Measurements from ENCODE around the gene STEAP1B.

Gene STEAP1B

GRCh38 chr7:22402250-22402649 lies 97.7 kb downstream of the STEAP1B start:
- no peak overlapping the region for H3K4me3 ChIP-seq (ENCODE audit: insufficient read length, low read depth)
- H3K9me3 ChIP-seq (ENCODE audit: insufficient read depth, low read length) = no peaks in the 10 kb centered on the region
- H3K9ac ChIP-seq (ENCODE audit: insufficient read length, low read depth) = no peak overlapping the region
- TF ChIP-seq SUZ12 (IDR thresholded peaks at IDR 0.05; ENCODE audit: extremely low read depth, insufficient read depth, insufficient read length) (no peak), ZNF274 (IDR thresholded peaks at IDR 0.05; ENCODE audit: low read depth, low read length) (no peak), YY1 (IDR thresholded peaks at IDR 0.05; ENCODE audit: insufficient read depth, insufficient read length) (no peak)
- no peaks in the 10 kb centered on the region for H3K27me3 ChIP-seq (ENCODE audit: insufficient read depth, insufficient read length)
- no peaks in the 10 kb centered on the region for H3K36me3 ChIP-seq (ENCODE audit: insufficient read depth, insufficient read length, low read length)
- H3K4me1 ChIP-seq (ENCODE audit: insufficient read depth, insufficient read length) = no peaks in the 10 kb centered on the region
- no peak for DNase-seq (ENCODE audit: low read depth, low spot score)

GRCh38 chr7:22400936-22401553 lies 98.9 kb downstream of the STEAP1B start:
- no peaks in the 10 kb centered on the region for H3K4me1 ChIP-seq (ENCODE audit: insufficient read depth, insufficient read length)
- H3K9ac ChIP-seq (ENCODE audit: insufficient read length, low read depth) = no peak overlapping the region
- no peaks in the 10 kb centered on the region for H3K36me3 ChIP-seq (ENCODE audit: insufficient read depth, insufficient read length, low read length)
- no peaks in the 10 kb centered on the region for H3K27me3 ChIP-seq (ENCODE audit: insufficient read depth, insufficient read length)
- H3K9me3 ChIP-seq (ENCODE audit: insufficient read depth, low read length) = no peaks in the 10 kb centered on the region
- TF ChIP-seq YY1 (IDR thresholded peaks at IDR 0.05; ENCODE audit: insufficient read depth, insufficient read length) (no peak), SUZ12 (IDR thresholded peaks at IDR 0.05; ENCODE audit: extremely low read depth, insufficient read depth, insufficient read length) (no peak), ZNF274 (IDR thresholded peaks at IDR 0.05; ENCODE audit: low read depth, low read length) (no peak)
- H3K4me3 ChIP-seq (ENCODE audit: insufficient read length, low read depth) = no peak overlapping the region
- DNase-seq (ENCODE audit: low read depth, low spot score) = no peak

- Histone ChIP-seq H3K27me3 (ENCODE audit: insufficient read depth, insufficient read length) (no peaks in the 10 kb centered on the region), H3K4me3 (ENCODE audit: insufficient read length, low read depth) (no peak overlapping the region), H3K9me3 (ENCODE audit: insufficient read depth, low read length) (no peaks in the 10 kb centered on the region), H3K4me1 (ENCODE audit: insufficient read depth, insufficient read length) (no peaks in the 10 kb centered on the region), H3K36me3 (ENCODE audit: insufficient read depth, insufficient read length, low read length) (no peaks in the 10 kb centered on the region), H3K9ac (ENCODE audit: insufficient read length, low read depth) (no peak overlapping the region)
- TF ChIP-seq ZNF274 (IDR thresholded peaks at IDR 0.05; ENCODE audit: low read depth, low read length) = no peak
- no peak for TF ChIP-seq YY1 (IDR thresholded peaks at IDR 0.05; ENCODE audit: insufficient read depth, insufficient read length)
- no peak for TF ChIP-seq SUZ12 (IDR thresholded peaks at IDR 0.05; ENCODE audit: extremely low read depth, insufficient read depth, insufficient read length)
- no peak for DNase-seq (ENCODE audit: low read depth, low spot score)
Measured at GRCh38 chr7:22400150-22400814, 99.7 kb downstream of the STEAP1B start.

- Histone ChIP-seq H3K27me3 (ENCODE audit: insufficient read depth, insufficient read length) (no peaks in the 10 kb centered on the region), H3K9ac (ENCODE audit: insufficient read length, low read depth) (no peak overlapping the region), H3K4me3 (ENCODE audit: insufficient read length, low read depth) (no peak overlapping the region), H3K36me3 (ENCODE audit: insufficient read depth, insufficient read length, low read length) (no peaks in the 10 kb centered on the region), H3K9me3 (ENCODE audit: insufficient read depth, low read length) (no peaks in the 10 kb centered on the region), H3K4me1 (ENCODE audit: insufficient read depth, insufficient read length) (no peaks in the 10 kb centered on the region)
- TF ChIP-seq SUZ12 (IDR thresholded peaks at IDR 0.05; ENCODE audit: extremely low read depth, insufficient read depth, insufficient read length) (no peak), ZNF274 (IDR thresholded peaks at IDR 0.05; ENCODE audit: low read depth, low read length) (no peak), YY1 (IDR thresholded peaks at IDR 0.05; ENCODE audit: insufficient read depth, insufficient read length) (no peak)
- no peak for DNase-seq (ENCODE audit: low read depth, low spot score)
Measured at GRCh38 chr7:22399546-22399945, 100.4 kb downstream of the STEAP1B start.

- no peaks in the 10 kb centered on the region for H3K4me1 ChIP-seq (ENCODE audit: insufficient read depth, insufficient read length)
- TF ChIP-seq YY1 (IDR thresholded peaks at IDR 0.05; ENCODE audit: insufficient read depth, insufficient read length) = no peak
Measured at GRCh38 chr7:22399091-22399490, 100.9 kb downstream of the STEAP1B start.

GRCh38 chr7:22397981-22398380 lies 102.0 kb downstream of the STEAP1B start:
- no peak for TF ChIP-seq SUZ12 (IDR thresholded peaks at IDR 0.05; ENCODE audit: extremely low read depth, insufficient read depth, insufficient read length)
- no peak for TF ChIP-seq YY1 (IDR thresholded peaks at IDR 0.05; ENCODE audit: insufficient read depth, insufficient read length)
- TF ChIP-seq ZNF274 (IDR thresholded peaks at IDR 0.05; ENCODE audit: low read depth, low read length) = no peak
- H3K27me3 ChIP-seq (ENCODE audit: insufficient read depth, insufficient read length) = no peaks in the 10 kb centered on the region
- H3K9me3 ChIP-seq (ENCODE audit: insufficient read depth, low read length) = no peaks in the 10 kb centered on the region
- H3K9ac ChIP-seq (ENCODE audit: insufficient read length, low read depth) = no peak overlapping the region
- DNase-seq (ENCODE audit: low read depth, low spot score) = no peak
- H3K4me3 ChIP-seq (ENCODE audit: insufficient read length, low read depth) = no peak overlapping the region
- H3K4me1 ChIP-seq (ENCODE audit: insufficient read depth, insufficient read length) = no peaks in the 10 kb centered on the region
- H3K36me3 ChIP-seq (ENCODE audit: insufficient read depth, insufficient read length, low read length) = no peaks in the 10 kb centered on the region

More at GRCh38 chr7:22399091-22399490, 100.9 kb downstream of the STEAP1B start:
- no peaks in the 10 kb centered on the region for H3K9me3 ChIP-seq (ENCODE audit: insufficient read depth, low read length)
- H3K27me3 ChIP-seq (ENCODE audit: insufficient read depth, insufficient read length) = no peaks in the 10 kb centered on the region
- H3K4me3 ChIP-seq (ENCODE audit: insufficient read length, low read depth) = no peak overlapping the region
- DNase-seq (ENCODE audit: low read depth, low spot score) = no peak
- no peak overlapping the region for H3K9ac ChIP-seq (ENCODE audit: insufficient read length, low read depth)
- H3K36me3 ChIP-seq (ENCODE audit: insufficient read depth, insufficient read length, low read length) = no peaks in the 10 kb centered on the region

GRCh38 chr7:22395222-22395621 lies 104.8 kb downstream of the STEAP1B start:
- Histone ChIP-seq H3K4me1 (ENCODE audit: insufficient read depth, insufficient read length) (peaks cover 2% of the 10 kb centered on the region), H3K4me3 (ENCODE audit: insufficient read length, low read depth) (no peak overlapping the region), H3K27me3 (ENCODE audit: insufficient read depth, insufficient read length) (no peaks in the 10 kb centered on the region), H3K36me3 (ENCODE audit: insufficient read depth, insufficient read length, low read length) (no peaks in the 10 kb centered on the region), H3K9ac (ENCODE audit: insufficient read length, low read depth) (no peak overlapping the region), H3K9me3 (ENCODE audit: insufficient read depth, low read length) (no peaks in the 10 kb centered on the region)
- TF ChIP-seq SUZ12 (IDR thresholded peaks at IDR 0.05; ENCODE audit: extremely low read depth, insufficient read depth, insufficient read length) (no peak), ZNF274 (IDR thresholded peaks at IDR 0.05; ENCODE audit: low read depth, low read length) (no peak), YY1 (IDR thresholded peaks at IDR 0.05; ENCODE audit: insufficient read depth, insufficient read length) (no peak)
- no peak for DNase-seq (ENCODE audit: low read depth, low spot score)
